NK-92 (cell line): ENCODE data around the gene TLL2.
"Not testable (repeated sequence)": the region's sequence is repeated elsewhere in the genome, so short reads cannot be mapped to it uniquely, and the experiment has no call there.

Experiments used
- DNase-seq: peaks from one replicate; lab custom pipeline; 2025; ENCODE audit not compliant: unreplicated experiment; lab: John Stamatoyannopoulos, UW

TLL2 gene

GRCh38 chr10:96513698-96514561, at the start of gene TLL2:
Gene TLL2, minus strand, starts transcription at chr10:96513926. Its CDS starts 241 bp downstream, at chr10:96513685.
- no peak for DNase-seq

GRCh38 chr10:96560966-96561887, 47.5 kb upstream of the TLL2 start:
- no peak for DNase-seq

- DNase-seq = no peak
Measured at GRCh38 chr10:96560489-96560888, 46.8 kb upstream of the TLL2 start.

- DNase-seq = no peak
Measured at GRCh38 chr10:96556003-96556402, 42.3 kb upstream of the TLL2 start.

GRCh38 chr10:96555330-96555729, 41.6 kb upstream of the TLL2 start:
- DNase-seq = no peak

- no peak for DNase-seq
Measured at GRCh38 chr10:96548589-96548988, 34.9 kb upstream of the TLL2 start.

- DNase-seq = not testable (repeated sequence)
Measured at GRCh38 chr10:96545558-96545957, 31.8 kb upstream of the TLL2 start.

- DNase-seq = no peak
Measured at GRCh38 chr10:96541921-96542320, 28.2 kb upstream of the TLL2 start.

- DNase-seq = no peak
Measured at GRCh38 chr10:96540240-96540639, 26.5 kb upstream of the TLL2 start.

GRCh38 chr10:96538683-96539082, 25.0 kb upstream of the TLL2 start:
- no peak for DNase-seq

- DNase-seq = no peak
Measured at GRCh38 chr10:96536129-96536528, 22.4 kb upstream of the TLL2 start.

- DNase-seq = no peak
Measured at GRCh38 chr10:96532523-96532922, 18.8 kb upstream of the TLL2 start.

GRCh38 chr10:96529634-96530279, 16.0 kb upstream of the TLL2 start:
- DNase-seq = no peak

- DNase-seq = no peak
Measured at GRCh38 chr10:96524741-96525140, 11.0 kb upstream of the TLL2 start.

GRCh38 chr10:96517284-96517683, 3.6 kb upstream of the TLL2 start:
- no peak for DNase-seq

GRCh38 chr10:96516337-96516736, 2.6 kb upstream of the TLL2 start:
- no peak for DNase-seq

GRCh38 chr10:96513305-96513697, 425 bp downstream of the TLL2 start:
- DNase-seq = no peak

- no peak for DNase-seq
Measured at GRCh38 chr10:96512524-96513304, 1.0 kb downstream of the TLL2 start.

- DNase-seq = no peak
Measured at GRCh38 chr10:96511044-96511945, 2.4 kb downstream of the TLL2 start.
